HEK293T (cell line): ENCODE measurements around the gene ZNF512.
"Not testable (repeated sequence)": the region's sequence is repeated elsewhere in the genome, so short reads cannot be mapped to it uniquely, and the experiment has no call there.

Experiments
- CTCF ChIA-PET: fragments of 350-600 bp; formaldehyde crosslinking; extraction: SDS; loops from one replicate; lab custom pipeline; 2021; ENCODE audit warnings: antibody characterized with exemption, inconsistent platforms; lab: Yijun Ruan, JAX
- POLR2A ChIA-PET: fragments of 350-600 bp; formaldehyde crosslinking; extraction: SDS; loops from one replicate; lab custom pipeline; 2020; ENCODE audit warnings: antibody characterized with exemption, inconsistent platforms; lab: Yijun Ruan, JAX
- DNase-seq: peaks from one replicate; pipeline ENCODE4 v3.0.0; 2012; ENCODE audit warnings: mixed read lengths; ENCODE audit errors: extremely low spot score
- ARNT ChIP-seq: fragments of 450-650 bp; IDR thresholded peaks from 2 replicates; pipeline ENCODE4 v1.6.1; 2017; ENCODE audit warnings: mild to moderate bottlenecking
- BHLHE40 ChIP-seq: fragments of 450-650 bp; IDR thresholded peaks from 2 replicates; pipeline ENCODE4 v1.6.1; 2016; ENCODE audit warnings: mild to moderate bottlenecking, moderate library complexity, borderline replicate concordance
- CTBP1 ChIP-seq: fragments of 450-650 bp; IDR thresholded peaks from 2 replicates; pipeline ENCODE4 v1.6.1; 2016; ENCODE audit warnings: borderline replicate concordance
- ELF4 ChIP-seq: fragments of 450-650 bp; IDR thresholded peaks from 2 replicates; pipeline ENCODE4 v1.6.1; 2017; ENCODE audit warnings: antibody characterized with exemption
- FOXA1 ChIP-seq: fragments of 450-650 bp; IDR thresholded peaks from 2 replicates; pipeline ENCODE4 v1.6.1; 2016; ENCODE audit warnings: mild to moderate bottlenecking
- FOXK2 ChIP-seq: fragments of 450-650 bp; IDR thresholded peaks from 2 replicates; pipeline ENCODE4 v1.6.1; 2016; ENCODE audit warnings: mild to moderate bottlenecking
- FOXM1 ChIP-seq: fragments of 450-650 bp; IDR thresholded peaks from 2 replicates; pipeline ENCODE4 v1.6.1; 2017; ENCODE audit warnings: mild to moderate bottlenecking, borderline replicate concordance
- HDGF ChIP-seq: fragments of 450-650 bp; IDR thresholded peaks from 2 replicates; pipeline ENCODE4 v1.6.1; 2017; ENCODE audit warnings: antibody characterized with exemption, borderline replicate concordance
- L3MBTL2 ChIP-seq: fragments of 450-650 bp; conservative IDR thresholded peaks from 2 replicates; pipeline ENCODE4 v1.6.1; 2016; ENCODE audit warnings: mild to moderate bottlenecking
- LEF1 ChIP-seq: fragments of 450-650 bp; IDR thresholded peaks from 2 replicates; pipeline ENCODE4 v1.6.1; 2017; ENCODE audit warnings: mild to moderate bottlenecking, borderline replicate concordance
- NFRKB ChIP-seq: fragments of 450-650 bp; IDR thresholded peaks from 2 replicates; pipeline ENCODE4 v1.6.1; 2016; ENCODE audit warnings: mild to moderate bottlenecking, moderate library complexity
- SP1 ChIP-seq: fragments of 450-650 bp; IDR thresholded peaks from 2 replicates; pipeline ENCODE4 v1.6.1; 2017
- SUZ12 ChIP-seq: fragments of 450-650 bp; IDR thresholded peaks from 2 replicates; pipeline ENCODE4 v1.6.1; 2016; ENCODE audit warnings: mild to moderate bottlenecking
- TARDBP ChIP-seq: fragments of 450-650 bp; IDR thresholded peaks from 2 replicates; pipeline ENCODE4 v1.6.1; 2016
- ZNF384 ChIP-seq: fragments of 450-650 bp; IDR thresholded peaks from 2 replicates; pipeline ENCODE4 v1.6.1; 2016
- TF ChIP-seq, protein P1 (sequence below): fragments of 450-650 bp; IDR thresholded peaks from 2 replicates; pipeline ENCODE4 v1.6.1; 2016

The ZNF512 gene

DNA sequence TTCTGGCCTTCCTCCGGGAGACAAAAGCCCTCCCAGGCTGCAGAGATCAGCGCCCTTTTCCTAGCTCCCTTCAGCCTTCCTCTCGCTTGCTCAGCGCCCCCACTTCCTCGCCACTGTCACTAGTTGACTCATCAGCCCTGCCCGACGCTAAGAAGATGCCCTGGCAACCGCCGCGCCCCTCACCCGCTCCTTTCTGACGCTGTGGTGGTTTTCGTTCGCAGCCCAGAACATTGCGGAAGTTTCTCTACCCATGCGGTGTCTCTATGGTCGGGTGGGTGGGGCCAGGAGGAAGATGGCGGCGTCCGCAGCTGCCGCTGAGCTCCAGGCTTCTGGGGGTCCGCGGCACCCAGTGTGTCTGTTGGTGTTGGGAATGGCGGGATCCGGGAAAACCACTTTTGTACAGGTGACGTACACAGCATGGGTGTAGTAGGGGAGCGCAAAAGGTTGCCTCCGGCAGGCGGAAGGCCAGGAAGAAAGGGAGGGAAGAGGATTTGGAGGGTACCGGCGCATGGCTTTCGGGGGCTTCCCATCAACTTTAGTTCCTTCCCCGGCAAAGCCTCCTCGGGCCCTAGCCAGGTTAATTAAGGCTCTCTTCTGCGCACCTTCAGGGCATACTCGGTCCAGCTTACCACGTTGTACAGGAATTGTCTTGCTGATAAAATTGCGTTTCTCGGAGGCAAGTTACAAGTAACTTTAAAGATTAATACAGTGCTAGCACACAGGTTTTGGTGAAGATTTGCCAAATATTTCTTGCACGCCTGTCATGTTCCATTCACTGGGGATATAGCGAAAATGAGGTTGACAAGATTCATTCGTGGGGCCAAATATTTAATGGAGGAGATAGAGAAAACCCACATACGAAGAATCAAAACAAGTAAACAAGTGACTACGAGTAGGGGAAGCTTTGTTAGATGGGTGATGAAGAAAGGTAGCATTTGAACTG lies 46.2 kb downstream of the ZNF512 start, which contains the start of the genes CCDC121 and GPN1:
Gene CCDC121 (minus strand): TSS at position 246 of the 943 bp plus-strand sequence. CDS start 1,213 bp downstream, outside the sequence.
Gene GPN1 (plus strand): TSS at position 284 of the 943 bp plus-strand sequence. CDS start 9 bp downstream, at position 293.
- ChIA-PET CTCF (no interaction called here), POLR2A (interaction anchor here (0.7 to 1.9 kb wide), 9 partner anchors 11 to 220 kb away, joined by 3 to 6 read pairs (median 5); partner anchors contain the start of genes PPM1G, SLC4A1AP, SUPT7L and ZNF512)
- peak; percentile 82 for DNase-seq
- TF ChIP-seq CTBP1 = no peak
- TF ChIP-seq ZNF384 = no peak
- TF ChIP-seq SP1 = no peak
- peak; percentile 63 for TF ChIP-seq ELF4
- TF ChIP-seq TARDBP = no peak
- TF ChIP-seq, protein P1, sequence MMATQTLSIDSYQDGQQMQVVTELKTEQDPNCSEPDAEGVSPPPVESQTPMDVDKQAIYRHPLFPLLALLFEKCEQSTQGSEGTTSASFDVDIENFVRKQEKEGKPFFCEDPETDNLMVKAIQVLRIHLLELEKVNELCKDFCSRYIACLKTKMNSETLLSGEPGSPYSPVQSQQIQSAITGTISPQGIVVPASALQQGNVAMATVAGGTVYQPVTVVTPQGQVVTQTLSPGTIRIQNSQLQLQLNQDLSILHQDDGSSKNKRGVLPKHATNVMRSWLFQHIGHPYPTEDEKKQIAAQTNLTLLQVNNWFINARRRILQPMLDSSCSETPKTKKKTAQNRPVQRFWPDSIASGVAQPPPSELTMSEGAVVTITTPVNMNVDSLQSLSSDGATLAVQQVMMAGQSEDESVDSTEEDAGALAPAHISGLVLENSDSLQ = no peak
- no peak for TF ChIP-seq SUZ12
- peak; percentile 69 for TF ChIP-seq L3MBTL2

DNA sequence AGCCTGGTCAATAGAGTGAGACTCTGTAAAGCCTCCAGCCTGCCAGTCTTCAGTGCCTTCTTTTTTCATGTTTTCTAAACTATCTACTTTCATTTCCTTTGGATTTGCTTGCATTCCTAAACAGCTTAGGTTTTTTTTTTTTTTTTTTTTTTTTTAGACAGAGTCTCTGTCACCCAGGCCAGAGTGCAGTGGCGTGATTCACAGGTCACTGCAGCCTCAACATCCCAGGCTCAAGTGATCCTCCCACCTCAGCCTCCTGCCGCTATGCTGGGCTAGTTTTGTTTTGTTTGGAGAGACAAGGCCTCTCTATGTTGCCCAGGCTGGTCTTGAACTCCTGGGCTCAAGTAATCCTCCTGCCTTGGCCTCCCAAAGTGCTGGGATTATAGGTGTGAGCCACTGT lies 47.4 kb downstream of the ZNF512 start:
- CTCF ChIA-PET, DNase-seq, POLR2A ChIA-PET: not testable (repeated sequence)

DNA sequence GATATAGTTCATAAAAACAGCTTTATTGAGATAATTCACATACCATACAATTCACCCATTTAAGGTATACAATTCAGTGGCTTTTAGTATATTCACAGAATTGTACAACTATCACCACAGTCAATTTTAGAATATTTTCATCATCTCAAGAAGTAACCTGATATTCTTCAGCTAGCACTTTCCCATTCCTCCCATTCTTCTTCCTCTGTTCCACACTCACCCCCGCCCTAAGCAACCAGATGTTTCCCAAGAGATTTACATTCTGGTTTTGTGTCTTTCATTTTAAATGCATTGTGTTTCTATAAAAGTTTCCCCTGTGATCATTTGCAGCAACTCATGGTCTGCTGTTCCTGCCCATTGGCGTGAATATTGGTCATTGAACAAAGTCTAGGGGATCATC lies 51.4 kb downstream of the ZNF512 start:
- no peak for DNase-seq
- ChIA-PET CTCF (no interaction called here), POLR2A (no interaction called here)
- TF ChIP-seq TARDBP (no peak), ZNF384 (no peak), L3MBTL2 (no peak), HDGF (no peak), FOXA1 (no peak), ARNT (no peak), FOXM1 (no peak), LEF1 (no peak)

DNA sequence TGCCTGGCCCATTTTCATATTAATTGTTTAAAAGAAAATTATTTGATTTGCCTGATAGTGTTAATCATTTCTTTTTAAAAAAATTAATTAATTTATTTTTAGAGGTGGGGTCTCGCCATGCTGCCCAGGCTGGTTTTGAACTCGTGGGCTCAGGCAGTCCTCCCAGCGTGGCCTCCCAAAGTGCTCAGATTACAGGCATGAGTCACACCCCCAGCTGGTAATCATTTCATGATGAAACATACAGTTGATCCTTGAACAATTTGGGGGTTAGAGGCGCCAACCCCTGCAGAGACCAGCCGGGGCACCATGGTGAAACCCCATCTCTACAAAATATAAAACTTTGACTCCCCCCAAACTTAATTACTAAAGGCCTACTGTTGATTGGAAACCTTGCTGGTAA lies 53.9 kb downstream of the ZNF512 start:
- TF ChIP-seq LEF1 (no peak), NFRKB (no peak), FOXK2 (no peak), HDGF (no peak), BHLHE40 (no peak)
- TF ChIP-seq, protein P1 = no peak
- POLR2A ChIA-PET = no interaction called here
- CTCF ChIA-PET = no interaction called here
- DNase-seq = no peak

DNA sequence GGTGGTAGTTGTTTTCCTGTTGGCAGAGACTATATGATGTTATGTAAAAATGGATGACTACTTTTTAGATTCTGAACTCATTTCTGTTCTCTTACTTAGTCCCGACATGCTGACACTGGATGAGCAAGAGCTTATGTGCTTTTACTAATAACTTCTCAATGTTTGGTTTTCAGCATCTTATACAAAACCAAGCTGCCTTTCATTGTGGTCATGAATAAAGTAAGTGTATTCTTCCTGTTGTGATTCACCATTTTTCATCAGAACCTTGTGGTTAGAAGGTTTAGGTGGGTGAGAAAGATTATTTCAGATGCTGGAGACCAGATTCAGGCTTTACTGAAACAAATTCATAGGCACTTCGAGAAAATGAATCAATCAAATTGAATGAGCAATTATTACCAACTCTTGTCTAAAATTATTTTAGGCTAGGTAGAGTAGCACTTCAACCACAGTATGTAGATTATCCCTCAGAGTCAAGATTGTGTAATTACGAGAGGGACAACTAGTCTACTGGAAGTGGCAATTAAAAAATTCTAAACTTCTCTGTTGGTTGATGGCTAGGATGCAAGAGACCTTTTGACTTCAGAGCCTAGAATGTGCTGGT lies 55.3 kb downstream of the ZNF512 start:
- ChIA-PET CTCF (interaction anchor here (1.1 kb wide), 1 partner anchor 45 kb away, joined by 3 read pairs; no protein-coding TSS in a partner anchor), POLR2A (interaction anchor here (1.6 kb wide), 1 partner anchor 9 kb away, joined by 5 read pairs; no protein-coding TSS in a partner anchor)
- DNase-seq = no peak
- no peak for TF ChIP-seq LEF1

DNA sequence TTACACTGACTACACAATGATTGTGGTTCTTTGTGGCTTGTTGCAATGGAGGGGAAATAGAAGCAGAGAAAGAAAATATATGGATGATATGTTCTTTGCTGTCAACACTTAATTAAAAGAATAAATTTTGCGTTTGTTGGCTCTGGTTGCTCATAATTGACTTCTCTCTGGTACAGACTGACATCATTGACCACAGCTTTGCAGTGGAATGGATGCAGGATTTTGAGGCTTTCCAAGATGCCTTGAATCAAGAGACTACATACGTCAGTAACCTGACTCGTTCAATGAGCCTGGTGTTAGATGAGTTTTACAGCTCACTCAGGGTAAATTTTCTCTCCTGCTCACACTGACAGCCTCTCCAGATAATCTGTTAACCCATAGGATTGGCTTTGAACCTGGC lies 55.9 kb downstream of the ZNF512 start:
- POLR2A ChIA-PET = interaction anchor here (1.6 kb wide), 1 partner anchor 9 kb away, joined by 5 read pairs; no protein-coding TSS in a partner anchor
- TF ChIP-seq BHLHE40 (no peak), ARNT (no peak), L3MBTL2 (no peak), TARDBP (no peak), FOXA1 (no peak), CTBP1 (no peak), HDGF (no peak), ZNF384 (no peak), SUZ12 (no peak), SP1 (no peak), ELF4 (no peak)
- TF ChIP-seq, protein P1 = no peak
- no peak for DNase-seq
- CTCF ChIA-PET = interaction anchor here (1.1 kb wide), 1 partner anchor 44 kb away, joined by 3 read pairs; no protein-coding TSS in a partner anchor
